Measurements from ENCODE around the gene C12orf42.

The C12orf42 gene

GRCh38 chr12:103495469-103496456 lies at the start of gene C12orf42:
TSS of gene C12orf42 (minus strand) at chr12:103495968. CDS start at chr12:103478426, 17,542 bp downstream.
- peak within 1 kb of the TSS; percentile 13 for H3K4me3 ChIP-seq (ENCODE audit: control insufficient read depth, low read depth, low read length)
- TF ChIP-seq CTCF (conservative IDR thresholded peaks at IDR 0.05; ENCODE audit: control insufficient read depth, insufficient read depth, low read depth, low read length), result peak; percentile 59
- DNase-seq (ENCODE audit: low read depth), result peak; percentile 41

- no peak for DNase-seq (ENCODE audit: low read depth)
- TF ChIP-seq CTCF (conservative IDR thresholded peaks at IDR 0.05; ENCODE audit: control insufficient read depth, insufficient read depth, low read depth, low read length), result no peak
- no peak overlapping the region for H3K4me3 ChIP-seq (ENCODE audit: control insufficient read depth, low read depth, low read length)
Measured at GRCh38 chr12:103542078-103542477, 46.3 kb upstream of the C12orf42 start.

- H3K4me3 ChIP-seq (ENCODE audit: control insufficient read depth, low read depth, low read length), result no peak overlapping the region
- TF ChIP-seq CTCF (conservative IDR thresholded peaks at IDR 0.05; ENCODE audit: control insufficient read depth, insufficient read depth, low read depth, low read length), result no peak
- DNase-seq (ENCODE audit: low read depth), result no peak
Measured at GRCh38 chr12:103540319-103540718, 44.6 kb upstream of the C12orf42 start.

- H3K4me3 ChIP-seq (ENCODE audit: control insufficient read depth, low read depth, low read length), result no peak overlapping the region
- DNase-seq (ENCODE audit: low read depth), result peak; percentile 20
- TF ChIP-seq CTCF (conservative IDR thresholded peaks at IDR 0.05; ENCODE audit: control insufficient read depth, insufficient read depth, low read depth, low read length), result no peak
Measured at GRCh38 chr12:103538397-103538796, 42.6 kb upstream of the C12orf42 start.

- H3K4me3 ChIP-seq (ENCODE audit: control insufficient read depth, low read depth, low read length), result no peak overlapping the region
- TF ChIP-seq CTCF (conservative IDR thresholded peaks at IDR 0.05; ENCODE audit: control insufficient read depth, insufficient read depth, low read depth, low read length), result no peak
- no peak for DNase-seq (ENCODE audit: low read depth)
Measured at GRCh38 chr12:103530307-103531066, 34.7 kb upstream of the C12orf42 start.

GRCh38 chr12:103529306-103529705 lies 33.5 kb upstream of the C12orf42 start:
- no peak overlapping the region for H3K4me3 ChIP-seq (ENCODE audit: control insufficient read depth, low read depth, low read length)
- no peak for TF ChIP-seq CTCF (conservative IDR thresholded peaks at IDR 0.05; ENCODE audit: control insufficient read depth, insufficient read depth, low read depth, low read length)
- no peak for DNase-seq (ENCODE audit: low read depth)

Measured in fibroblast of mammary gland (primary cell).